Caco-2 (cell line): Measurements from ENCODE around the gene LRRC2. TPM values are rescaled to one million over a fixed set of nuclear protein-coding genes. Genes with fewer than 3 reads are reported as not detected.

ENCODE experiments used
- BruUV-seq: library from RNA; stranded (reverse); fragments of 400-500 nt; replicated peaks from 2 replicates; lab custom pipeline; 2021; lab: Mats Ljungman, UMichigan
- CTCF ChIA-PET: fragments of 300-600 bp; sonication (Branson Sonifier 250); formaldehyde crosslinking; loops from one replicate; lab custom pipeline; 2022; ENCODE audit warnings: antibody characterized with exemption; lab: Charles Lee
- POLR2A ChIA-PET: fragments of 300-600 bp; sonication (Branson Sonifier 250); formaldehyde crosslinking; loops from one replicate; lab custom pipeline; 2022; ENCODE audit warnings: antibody characterized with exemption; lab: Charles Lee
- DNase-seq, 2 experiments: peaks; one replicate each; pipeline versions ENCODE4 v3.0.0 to v3.0.0-alpha.2; 2020 to 2022
- H3K27me3 ChIP-seq: replicated peaks from 2 replicates; pipeline ENCODE4 v1.6.0; 2011; ENCODE audit warnings: low read length; ENCODE audit not compliant: control insufficient read depth, insufficient read depth
- H3K36me3 ChIP-seq: 2 replicates; pipeline ENCODE4 v1.5.1; 2011; ENCODE audit warnings: low read length; ENCODE audit not compliant: control insufficient read depth, insufficient read depth
- H3K4me1 ChIP-seq: fragments of 250-450 bp; sonication (Bioruptor Pico); 2 replicates; pipeline ENCODE4 v1.5.1; 2020; ENCODE audit warnings: mild to moderate bottlenecking
- H3K4me3 ChIP-seq: 2 replicates; pipeline ENCODE4 v1.5.1; 2011; ENCODE audit warnings: low read depth, mild to moderate bottlenecking, control low read depth, low read length
- H3K9me3 ChIP-seq: fragments of 250-450 bp; sonication (Bioruptor Pico); 2 replicates; pipeline ENCODE4 v1.5.1; 2020; ENCODE audit warnings: mild to moderate bottlenecking, moderate library complexity
- H3K27ac Mint-ChIP-seq: one replicate; pipeline ENCODE4 v1.8.0; 2022; ENCODE audit warnings: mixed read lengths; ENCODE audit not compliant: unreplicated experiment
- H3K27me3 Mint-ChIP-seq: one replicate; pipeline ENCODE4 v1.8.0; 2022; ENCODE audit warnings: mixed read lengths; ENCODE audit not compliant: insufficient read depth, unreplicated experiment
- H3K36me3 Mint-ChIP-seq: one replicate; pipeline ENCODE4 v1.8.0; 2022; ENCODE audit warnings: mild to moderate bottlenecking, mixed read lengths; ENCODE audit not compliant: insufficient read depth, unreplicated experiment
- H3K4me1 Mint-ChIP-seq: one replicate; pipeline ENCODE4 v1.8.0; 2022; ENCODE audit warnings: low read depth, mixed read lengths; ENCODE audit not compliant: unreplicated experiment
- H3K4me3 Mint-ChIP-seq: one replicate; pipeline ENCODE4 v1.8.0; 2022; ENCODE audit warnings: mild to moderate bottlenecking, moderate library complexity, mixed read lengths; ENCODE audit not compliant: unreplicated experiment
- H3K9me3 Mint-ChIP-seq: one replicate; pipeline ENCODE4 v1.8.0; 2022; ENCODE audit warnings: mixed read lengths; ENCODE audit not compliant: unreplicated experiment
- intact Hi-C: fragments of 100-400 bp; cut with micrococcal nuclease; formaldehyde crosslinking; loops from one replicate; pipeline ENCODE4 v1.10.0; 2022; ENCODE audit not compliant: unreplicated experiment
- total RNA-seq: library from RNA; stranded (reverse); gene quantifications from 2 replicates; pipeline ENCODE4 v1.2.3, GENCODE V29; 2022
- TF ChIP-seq, protein P1 (sequence below), 2 experiments: fragments of 200-600 bp in 1 of 2; IDR thresholded peaks; 1 replicate in 1 of 2; 2 replicates in 1 of 2; pipeline versions ENCODE4 v1.5.1 to v1.8.0; 2011 to 2022; ENCODE audit warnings: antibody characterized with exemption in 1 of 2, control low read depth in 1 of 2, inconsistent platforms in 1 of 2, low read depth in 1 of 2, low read length in 1 of 2, mild to moderate bottlenecking in 1 of 2, moderate library complexity in 1 of 2; ENCODE audit not compliant: insufficient read depth in 1 of 2, severe bottlenecking in 1 of 2, unreplicated experiment in 1 of 2

Gene LRRC2
- total RNA-seq, 1 experiment from 2014 or later = 0.27 TPM

DNA sequence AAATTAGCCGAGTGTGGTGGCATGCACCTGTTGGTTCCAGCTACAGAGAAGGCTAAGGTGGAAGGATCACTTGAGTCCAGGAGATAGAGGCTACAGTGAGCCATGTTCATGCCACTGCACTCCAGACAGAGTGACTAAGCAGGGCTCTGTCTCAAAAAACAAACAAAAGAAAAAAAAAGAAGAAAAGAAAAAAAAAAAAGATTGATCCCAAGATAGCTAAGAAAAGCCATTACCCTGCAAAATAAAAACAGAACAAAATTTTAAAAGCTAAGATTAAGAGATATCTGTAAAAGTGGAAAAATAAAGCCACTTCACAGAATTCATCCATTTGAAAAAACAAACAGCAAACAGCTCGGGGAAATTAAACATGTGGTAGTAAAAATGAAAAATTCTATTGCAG, 23.8 kb downstream of the LRRC2 start:
- TF ChIP-seq, protein P1, sequence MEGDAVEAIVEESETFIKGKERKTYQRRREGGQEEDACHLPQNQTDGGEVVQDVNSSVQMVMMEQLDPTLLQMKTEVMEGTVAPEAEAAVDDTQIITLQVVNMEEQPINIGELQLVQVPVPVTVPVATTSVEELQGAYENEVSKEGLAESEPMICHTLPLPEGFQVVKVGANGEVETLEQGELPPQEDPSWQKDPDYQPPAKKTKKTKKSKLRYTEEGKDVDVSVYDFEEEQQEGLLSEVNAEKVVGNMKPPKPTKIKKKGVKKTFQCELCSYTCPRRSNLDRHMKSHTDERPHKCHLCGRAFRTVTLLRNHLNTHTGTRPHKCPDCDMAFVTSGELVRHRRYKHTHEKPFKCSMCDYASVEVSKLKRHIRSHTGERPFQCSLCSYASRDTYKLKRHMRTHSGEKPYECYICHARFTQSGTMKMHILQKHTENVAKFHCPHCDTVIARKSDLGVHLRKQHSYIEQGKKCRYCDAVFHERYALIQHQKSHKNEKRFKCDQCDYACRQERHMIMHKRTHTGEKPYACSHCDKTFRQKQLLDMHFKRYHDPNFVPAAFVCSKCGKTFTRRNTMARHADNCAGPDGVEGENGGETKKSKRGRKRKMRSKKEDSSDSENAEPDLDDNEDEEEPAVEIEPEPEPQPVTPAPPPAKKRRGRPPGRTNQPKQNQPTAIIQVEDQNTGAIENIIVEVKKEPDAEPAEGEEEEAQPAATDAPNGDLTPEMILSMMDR (IDR thresholded peaks at IDR 0.05; ENCODE audit: insufficient read depth in 1 of 2, low read depth in 1 of 2, low read length in 1 of 2, severe bottlenecking in 1 of 2, unreplicated experiment in 1 of 2) = no peak
- intact Hi-C loops = loop anchor here (5.0 kb wide), 1 partner anchor 35 kb away; no protein-coding TSS in a partner anchor
- no peaks in the 10 kb centered on the region for H3K27me3 ChIP-seq
- H3K9me3 ChIP-seq = no peaks in the 10 kb centered on the region
- no peaks in the 10 kb centered on the region for H3K4me1 ChIP-seq
- ChIA-PET POLR2A (interaction anchor here (1.3 kb wide), 1 partner anchor 16 kb away, joined by 5 read pairs; no protein-coding TSS in a partner anchor), CTCF (interaction anchor here (0.9 to 1.2 kb wide), 2 partner anchors 11 to 54 kb away, joined by 3 to 4 read pairs; no protein-coding TSS in a partner anchor)
- no peaks in the 10 kb centered on the region for H3K36me3 Mint-ChIP-seq
- no TSS peak for BruUV-seq
- no peaks in the 10 kb centered on the region for H3K36me3 ChIP-seq
- H3K9me3 Mint-ChIP-seq = no peaks in the 10 kb centered on the region
- peaks cover 14% of the 10 kb centered on the region for H3K4me1 Mint-ChIP-seq
- H3K27ac Mint-ChIP-seq = no peak overlapping the region
- H3K4me3 Mint-ChIP-seq = no peak overlapping the region
- H3K4me3 ChIP-seq = no peak overlapping the region
- no peak for DNase-seq
- H3K27me3 Mint-ChIP-seq = no peaks in the 10 kb centered on the region

DNA sequence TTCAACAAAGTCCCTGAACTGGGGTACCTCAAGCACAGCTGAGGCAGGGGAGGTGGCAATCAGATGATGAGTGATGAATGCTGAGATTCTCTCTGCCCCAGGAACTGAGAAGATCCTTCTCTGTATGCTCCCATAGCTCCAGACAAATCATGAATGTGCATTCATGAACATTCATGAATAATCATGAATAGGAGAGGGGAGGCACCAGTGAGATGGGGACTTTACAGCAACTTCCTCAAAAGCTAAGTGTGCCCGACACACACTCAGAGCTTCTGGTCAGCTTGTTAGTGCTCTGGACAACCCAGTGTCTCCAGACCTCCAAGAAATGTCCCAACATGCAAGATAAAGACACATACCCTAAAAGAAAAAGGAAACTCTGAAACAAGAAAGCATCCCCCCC, 24.3 kb downstream of the LRRC2 start:
- no peaks in the 10 kb centered on the region for H3K27me3 Mint-ChIP-seq
- Histone ChIP-seq H3K4me1 (no peaks in the 10 kb centered on the region), H3K4me3 (no peak overlapping the region), H3K27me3 (no peaks in the 10 kb centered on the region), H3K9me3 (no peaks in the 10 kb centered on the region), H3K36me3 (no peaks in the 10 kb centered on the region)
- ChIA-PET CTCF (interaction anchor here (0.9 kb wide), 1 partner anchor 11 kb away, joined by 3 read pairs; no protein-coding TSS in a partner anchor), POLR2A (interaction anchor here (1.3 kb wide), 1 partner anchor 16 kb away, joined by 5 read pairs; no protein-coding TSS in a partner anchor)
- H3K4me1 Mint-ChIP-seq = peaks cover 14% of the 10 kb centered on the region
- no peak for DNase-seq
- no peaks in the 10 kb centered on the region for H3K36me3 Mint-ChIP-seq
- intact Hi-C loops = loop anchor here (5.0 kb wide), 1 partner anchor 35 kb away; no protein-coding TSS in a partner anchor
- BruUV-seq = no TSS peak
- H3K27ac Mint-ChIP-seq = no peak overlapping the region
- H3K4me3 Mint-ChIP-seq = no peak overlapping the region
- H3K9me3 Mint-ChIP-seq = no peaks in the 10 kb centered on the region
- TF ChIP-seq, protein P1 (IDR thresholded peaks at IDR 0.05; ENCODE audit: insufficient read depth in 1 of 2, low read depth in 1 of 2, low read length in 1 of 2, severe bottlenecking in 1 of 2, unreplicated experiment in 1 of 2) = no peak

DNA sequence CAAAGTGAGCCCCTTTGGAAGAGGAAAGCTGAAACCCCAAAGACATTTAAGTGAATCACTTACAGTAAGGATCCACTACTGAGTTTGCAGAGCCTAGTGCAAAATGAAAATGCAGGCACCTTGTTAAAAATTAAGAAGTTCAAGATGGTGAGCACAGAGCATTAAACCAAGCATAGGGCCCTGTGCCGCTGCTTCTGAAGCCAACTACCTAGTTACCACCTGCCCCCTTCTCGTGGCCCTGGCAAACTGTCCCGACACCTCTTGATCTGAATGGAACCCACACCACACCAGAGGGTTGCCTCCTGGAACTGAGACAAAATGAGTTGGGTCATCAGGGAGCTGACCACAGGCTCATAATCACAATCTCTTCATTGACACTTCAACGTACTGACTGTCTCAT, 25.6 kb downstream of the LRRC2 start:
- Mint-ChIP-seq H3K36me3 (no peaks in the 10 kb centered on the region), H3K4me3 (no peak overlapping the region), H3K27me3 (no peaks in the 10 kb centered on the region), H3K4me1 (peaks cover 14% of the 10 kb centered on the region), H3K27ac (no peak overlapping the region), H3K9me3 (no peaks in the 10 kb centered on the region)
- no peak for DNase-seq
- H3K4me1 ChIP-seq = no peaks in the 10 kb centered on the region
- no peaks in the 10 kb centered on the region for H3K9me3 ChIP-seq
- CTCF ChIA-PET = interaction anchor here (0.5 kb wide), 1 partner anchor 15 kb away, joined by 3 read pairs; no protein-coding TSS in a partner anchor
- H3K36me3 ChIP-seq = no peaks in the 10 kb centered on the region
- no TSS peak for BruUV-seq
- no peak overlapping the region for H3K4me3 ChIP-seq
- POLR2A ChIA-PET = no interaction called here
- H3K27me3 ChIP-seq = no peaks in the 10 kb centered on the region
- TF ChIP-seq, protein P1 (IDR thresholded peaks at IDR 0.05; ENCODE audit: insufficient read depth in 1 of 2, low read depth in 1 of 2, low read length in 1 of 2, severe bottlenecking in 1 of 2, unreplicated experiment in 1 of 2) = no peak
- intact Hi-C loops = loop anchor here (5.0 kb wide), 1 partner anchor 33 kb away; no protein-coding TSS in a partner anchor
